HepG2 (cell line): ENCODE results near the gene GGACT. TPM values are rescaled to one million over a fixed set of nuclear protein-coding genes. Genes with fewer than 3 reads are reported as not detected.
A peak's percentile ranks its signal among the peaks of the same experiment; 100 is the strongest.

Source experiments
- ATAC-seq: fragments of 200-7000 bp; cut with Tn5 transposase; 3 replicates; pipeline ENCODE4 v1.9.1; 2020; ENCODE audit warnings: mild to moderate bottlenecking, moderate library complexity
- BruUV-seq: library from RNA; stranded (reverse); fragments of 400-500 nt; replicated peaks from 2 replicates; lab custom pipeline; 2021; lab: Mats Ljungman, UMichigan
- CTCF ChIA-PET: fragments of 300-600 bp; formaldehyde crosslinking; extraction: SDS; loops from one replicate; lab custom pipeline; 2021; ENCODE audit warnings: low total read pairs, inconsistent platforms, low intra/inter-chr PET ratio; lab: Yijun Ruan, JAX
- POLR2A ChIA-PET: fragments of 350-600 bp; sonication (Branson Sonifier 250); formaldehyde crosslinking; loops from one replicate; lab custom pipeline; 2020; ENCODE audit warnings: antibody characterized with exemption, inconsistent platforms; lab: Yijun Ruan, JAX
- DNase-seq: peaks from one replicate; pipeline ENCODE4 v3.0.0-alpha.2; 2015; ENCODE audit warnings: low spot score
- FAIRE-seq: peaks from 3 replicates; lab custom pipeline; 2011; peaks lifted over from hg19 to GRCh38; lab: Jason Lieb, UNC
- H2AFZ ChIP-seq: one replicate; pipeline ENCODE4 v1.6.1; 2011; ENCODE audit warnings: low read length, inconsistent platforms
- H3K27ac ChIP-seq: fragments of 300-600 bp; 3 replicates; pipeline ENCODE4 v1.8.0; 2011; ENCODE audit warnings: mixed run types, mild to moderate bottlenecking, mixed read lengths, low read length, inconsistent platforms; ENCODE audit not compliant: insufficient read depth; ENCODE audit errors: extremely low read length
- H3K27me3 ChIP-seq, 2 experiments: fragments of 200-600 bp in 1 of 2; 2 replicates in 1 of 2; 3 replicates in 1 of 2; pipeline versions ENCODE4 v1.6.0 to v1.8.0; 2011; ENCODE audit warnings: low read length in 2 of 2, mild to moderate bottlenecking in 2 of 2, moderate library complexity in 2 of 2, inconsistent platforms in 1 of 2; ENCODE audit not compliant: insufficient read depth in 2 of 2, control insufficient read depth in 1 of 2
- H3K36me3 ChIP-seq, 2 experiments: fragments of 200-600 bp in 1 of 2; replicated peaks in 1 of 2; 2 replicates in 1 of 2; 3 replicates in 1 of 2; pipeline versions ENCODE4 v1.5.1 to v1.8.0; 2011; ENCODE audit warnings: low read length in 2 of 2, inconsistent platforms in 1 of 2; ENCODE audit not compliant: insufficient read depth in 2 of 2, control insufficient read depth in 1 of 2
- H3K4me1 ChIP-seq: 2 replicates; pipeline ENCODE4 v1.5.1; 2012; ENCODE audit warnings: low read length, inconsistent platforms; ENCODE audit not compliant: insufficient read depth
- H3K4me2 ChIP-seq: 2 replicates; pipeline ENCODE4 v1.6.0; 2011; ENCODE audit warnings: low read depth, low read length, inconsistent platforms
- H3K4me3 ChIP-seq, 3 experiments: fragments of 200-600 bp in 1 of 3; sonication (generic), shearing (Covaris generic) in 1 of 3; replicated peaks in 1 of 3; 2 replicates each; pipeline ENCODE4 v1.5.1; 2011 to 2016; ENCODE audit warnings: low read length in 3 of 3, inconsistent platforms in 2 of 3, low read depth in 2 of 3, mild to moderate bottlenecking in 2 of 3, control low read depth in 1 of 3, mixed read lengths in 1 of 3; ENCODE audit not compliant: insufficient read depth in 1 of 3
- H3K79me2 ChIP-seq: one replicate; pipeline ENCODE4 v1.6.1; 2011; ENCODE audit warnings: low read length, inconsistent platforms; ENCODE audit not compliant: insufficient read depth
- H3K9ac ChIP-seq: 2 replicates; pipeline ENCODE4 v1.6.0; 2011; ENCODE audit warnings: mild to moderate bottlenecking, low read depth, low read length, inconsistent platforms; ENCODE audit not compliant: insufficient read depth
- H3K9me3 ChIP-seq: 2 replicates; pipeline ENCODE4 v1.5.1; 2012; ENCODE audit warnings: mild to moderate bottlenecking, low read length
- H4K20me1 ChIP-seq: 2 replicates; pipeline ENCODE4 v1.6.0; 2011; ENCODE audit warnings: inconsistent platforms, mild to moderate bottlenecking, low read length, moderate library complexity; ENCODE audit not compliant: insufficient read depth
- ASH2L ChIP-seq: fragments of 300-600, 200-600 bp; sonication (generic); IDR thresholded peaks from 2 replicates; pipeline ENCODE4 v1.7.0; 2017; ENCODE audit warnings: low read depth, mild to moderate bottlenecking, moderate library complexity, mixed read lengths, low read length; ENCODE audit not compliant: insufficient read length
- BCL6 ChIP-seq: IDR thresholded peaks from 2 replicates; pipeline ENCODE4 v1.6.1; 2016; ENCODE audit warnings: missing genetic modification reagents, missing compliant biosample characterization
- FOSL2 ChIP-seq: sonication (generic); formaldehyde crosslinking; IDR thresholded peaks from 2 replicates; pipeline ENCODE4 v1.4.0; 2020; ENCODE audit warnings: missing genetic modification reagents
- FOXK2 ChIP-seq: fragments of 450-650 bp; IDR thresholded peaks from 2 replicates; pipeline ENCODE4 v1.6.1; 2016
- HIC2 ChIP-seq: sonication (generic); formaldehyde crosslinking; IDR thresholded peaks from 2 replicates; pipeline ENCODE4 v1.9.0; 2022; ENCODE audit warnings: low read depth, missing genetic modification reagents
- IKZF5 ChIP-seq: IDR thresholded peaks from 2 replicates; pipeline ENCODE4 v1.6.1; 2018; ENCODE audit warnings: missing genetic modification reagents, mild to moderate bottlenecking, missing compliant biosample characterization
- KMT2B ChIP-seq: IDR thresholded peaks from 2 replicates; pipeline ENCODE4 v1.6.1; 2016; ENCODE audit warnings: missing genetic modification reagents, missing compliant biosample characterization
- MIER3 ChIP-seq: IDR thresholded peaks from 2 replicates; pipeline ENCODE4 v1.6.1; 2016; ENCODE audit warnings: missing compliant biosample characterization, borderline replicate concordance
- NCOA1 ChIP-seq: sonication (generic); formaldehyde crosslinking; IDR thresholded peaks from 2 replicates; pipeline ENCODE4 v1.9.0; 2021; ENCODE audit warnings: missing genetic modification reagents
- NFIB ChIP-seq: sonication (generic); formaldehyde crosslinking; IDR thresholded peaks from 2 replicates; pipeline ENCODE4 v1.9.0; 2021; ENCODE audit warnings: missing genetic modification reagents, mild to moderate bottlenecking, borderline replicate concordance
- PLSCR1 ChIP-seq: sonication (generic); formaldehyde crosslinking; IDR thresholded peaks from 2 replicates; pipeline ENCODE4 v1.5.0; 2020; ENCODE audit warnings: missing genetic modification reagents, mild to moderate bottlenecking, borderline replicate concordance
- POLR2AphosphoS2 ChIP-seq: IDR thresholded peaks from 2 replicates; pipeline ENCODE4 v1.6.1; 2011; ENCODE audit warnings: low read depth, low read length, improper control_type of control experiment
- STAG1 ChIP-seq: sonication (generic); formaldehyde crosslinking; IDR thresholded peaks from 2 replicates; pipeline ENCODE4 v1.4.0; 2020; ENCODE audit warnings: missing genetic modification reagents
- ZFP82 ChIP-seq: sonication (generic); formaldehyde crosslinking; IDR thresholded peaks from 2 replicates; pipeline ENCODE4 v1.5.1; 2020; ENCODE audit warnings: mild to moderate bottlenecking, missing genetic modification reagents, borderline replicate concordance
- ZNF841 ChIP-seq: sonication (generic); formaldehyde crosslinking; IDR thresholded peaks from 2 replicates; pipeline ENCODE4 v1.8.1; 2023; ENCODE audit warnings: missing genetic modification reagents, borderline replicate concordance
- ZSCAN12 ChIP-seq: sonication (generic); formaldehyde crosslinking; IDR thresholded peaks from 2 replicates; pipeline ENCODE4 v1.9.0; 2021; ENCODE audit warnings: mild to moderate bottlenecking, missing genetic modification reagents
- ZSCAN9 ChIP-seq: IDR thresholded peaks from 2 replicates; pipeline ENCODE4 v1.6.1; 2016; ENCODE audit warnings: borderline replicate concordance
- WGBS: methylation state at CpG from one replicate; pipeline ENCODE4 v1.1.6; 2017; ENCODE audit warnings: low lambda C conversion rate; 5-methylcytosine and 5-hydroxymethylcytosine counted together
- in situ Hi-C: cut with HindIII; loops from 2 replicates; pipeline ENCODE4 v1.10.0; 2017; ENCODE audit warnings: low pct_unique_long_range_greater_than_20kb; ENCODE audit not compliant: extremely low pct_ligation_motif_present
- intact Hi-C: fragments of 100-400 bp; cut with micrococcal nuclease; formaldehyde crosslinking; loops from one replicate; pipeline ENCODE4 v1.10.0; 2022; ENCODE audit not compliant: unreplicated experiment
- polyA plus RNA-seq, 8 experiments: library from polyadenylated mRNA; depleted of rRNA in 3 of 8; stranded (reverse) in 7 of 8; unstranded in 1 of 8; fragments of >200 nt; fragmentation: Illumina TruSeq in 4 of 8; extraction: Trizol in 4 of 8; gene quantifications; 2 replicates each; pipeline versions ENCODE4 v1.2.1 to v1.2.3, GENCODE V29; 2011 to 2016; ENCODE audit warnings: low read depth in 4 of 8, missing spikeins in 1 of 8, mixed read lengths in 1 of 8; ENCODE audit not compliant: insufficient read depth in 1 of 8
- total RNA-seq, 5 experiments: library from RNA; depleted of rRNA; stranded (reverse); fragments of >200 nt; fragmentation: Illumina TruSeq; extraction: Trizol; gene quantifications; 2 replicates each; pipeline ENCODE4 v1.2.3, GENCODE V29; 2016; ENCODE audit warnings: low read depth in 1 of 5

GGACT gene
- total and polyA plus RNA-seq, 2 of the 13 experiments (the other 11 are each of a cell fraction or from before 2014, with no cell fraction given): 1.7 to 1.9 TPM

- TF ChIP-seq KMT2B (no peak), MIER3 (CRISPR knock-in tag) (0 out of 2 replicates have a peak, but pooled peaks have one; percentile 22), ZNF841 (CRISPR knock-in tag) (0 out of 2 replicates have a peak, but pooled peaks have one; percentile 53), ZSCAN9 (CRISPR knock-in tag) (0 out of 2 replicates have a peak, but pooled peaks have one; percentile 24), PLSCR1 (CRISPR knock-in tag) (0 out of 2 replicates have a peak, but pooled peaks have one; percentile 25), ZSCAN12 (CRISPR knock-in tag) (no peak; the same call in 1 of the 2 replicates)
These were observed at the start of gene GGACT (continued) for GRCh38 chr13:100588331-100589177.

GRCh38 chr13:100637796-100638195 lies 49.2 kb upstream of the GGACT start:
- FAIRE-seq: no peak
- Histone ChIP-seq H3K36me3 (peaks cover 18 to 59% of the 10 kb centered on the region in 2 experiments), H4K20me1 (no peaks in the 10 kb centered on the region), H3K79me2 (no peaks in the 10 kb centered on the region), H2AFZ (no peak overlapping the region), H3K27ac (no peak overlapping the region), H3K4me1 (no peaks in the 10 kb centered on the region), H3K4me3 (no peak overlapping the region), H3K9ac (no peak overlapping the region), H3K4me2 (no peak overlapping the region), H3K9me3 (no peaks in the 10 kb centered on the region), H3K27me3 (no peaks in the 10 kb centered on the region)
- DNase-seq: no peak
- TF ChIP-seq STAG1 (CRISPR knock-in tag): no peak
- no peak for TF ChIP-seq NCOA1
- no peak for TF ChIP-seq FOSL2 (CRISPR knock-in tag)
- no peak for TF ChIP-seq IKZF5 (CRISPR knock-in tag)
- TF ChIP-seq HIC2 (CRISPR knock-in tag): no peak
- TF ChIP-seq NFIB (CRISPR knock-in tag): no peak
- TF ChIP-seq POLR2AphosphoS2: no peak
- TF ChIP-seq ASH2L: no peak
- no peak for TF ChIP-seq BCL6 (CRISPR knock-in tag)
- no peak for TF ChIP-seq ZFP82 (CRISPR knock-in tag)
- no peak for TF ChIP-seq FOXK2
- BruUV-seq: no TSS peak
- WGBS: 95% methylated on average over 5 of the region's 5 CpGs
- ChIA-PET POLR2A (no interaction called here), CTCF (no interaction called here)
- no peak for ATAC-seq
- in situ Hi-C loops: no loop called here
- intact Hi-C loops: no loop called here
